SH-SY5Y (cell line): ENCODE data around the gene SETBP1.

Experiments
- GATA2 ChIP-seq: IDR thresholded peaks from 2 replicates; pipeline ENCODE4 v1.6.1; 2011; ENCODE audit warnings: mild to moderate bottlenecking, low read depth, low read length
- GATA3 ChIP-seq: IDR thresholded peaks from 2 replicates; pipeline ENCODE4 v1.6.1; 2011; ENCODE audit warnings: low read depth, mild to moderate bottlenecking, low read length, moderate library complexity

SETBP1 gene

DNA sequence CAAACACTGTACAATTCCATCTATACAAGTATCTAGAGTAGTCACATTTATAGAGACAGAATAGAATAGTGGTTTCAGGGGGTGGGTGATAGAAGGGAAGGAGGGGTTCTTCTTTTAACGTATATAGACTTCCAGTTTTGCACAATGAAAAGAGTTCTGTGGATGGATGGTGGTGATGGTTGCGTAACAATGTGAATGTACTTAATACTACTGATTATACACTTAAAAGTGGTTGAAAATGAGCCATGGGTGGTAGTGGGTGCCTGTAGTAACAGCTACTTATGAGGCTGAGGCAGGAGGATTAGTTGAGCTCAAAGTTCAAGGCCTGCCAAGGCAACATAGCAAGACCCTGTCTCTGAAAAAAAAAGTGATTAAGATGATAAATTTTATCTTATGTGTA is 85.8 kb downstream of the SETBP1 start:
- TF ChIP-seq GATA3 (no peak), GATA2 (no peak)

DNA sequence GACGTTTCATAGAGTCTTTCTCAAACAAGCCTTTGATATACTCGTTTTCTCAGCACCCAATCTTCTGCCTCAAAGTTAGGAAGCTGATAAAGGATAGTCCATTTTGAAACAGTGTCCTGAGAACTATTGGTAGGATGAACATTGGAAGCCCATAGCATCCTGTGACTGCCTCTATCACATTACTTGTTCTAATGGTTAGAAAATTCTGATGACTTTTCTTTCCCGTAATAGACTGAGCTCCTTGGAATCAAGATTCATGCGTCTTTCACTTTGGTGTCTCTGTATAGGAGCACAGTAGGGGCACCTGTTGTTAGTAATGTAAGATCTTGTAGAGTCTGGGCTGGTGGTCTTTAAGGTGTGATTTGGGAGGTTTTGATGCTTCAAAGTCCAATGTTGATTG is 87.1 kb downstream of the SETBP1 start:
- TF ChIP-seq GATA2 (no peak), GATA3 (no peak)

DNA sequence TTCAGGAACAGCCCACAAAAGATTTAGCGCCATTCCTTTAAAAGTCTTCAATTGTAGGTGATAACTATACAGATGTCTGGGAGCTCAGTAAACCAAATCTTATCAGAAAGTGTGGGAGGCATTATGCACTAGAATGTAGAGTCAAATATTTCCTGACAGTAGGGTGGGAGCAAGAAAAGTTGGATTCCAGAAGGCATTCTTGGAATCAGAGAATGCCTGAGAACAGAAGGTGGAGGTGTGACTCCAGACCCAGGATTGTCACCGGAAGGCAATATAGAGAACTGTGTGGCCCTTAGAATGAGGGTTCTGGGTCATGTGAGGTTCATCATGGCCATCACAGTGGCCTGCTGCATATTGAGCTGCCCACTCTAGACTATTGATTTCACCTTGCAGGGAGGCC is 90.0 kb downstream of the SETBP1 start:
- TF ChIP-seq GATA2 (no peak), GATA3 (no peak)

DNA sequence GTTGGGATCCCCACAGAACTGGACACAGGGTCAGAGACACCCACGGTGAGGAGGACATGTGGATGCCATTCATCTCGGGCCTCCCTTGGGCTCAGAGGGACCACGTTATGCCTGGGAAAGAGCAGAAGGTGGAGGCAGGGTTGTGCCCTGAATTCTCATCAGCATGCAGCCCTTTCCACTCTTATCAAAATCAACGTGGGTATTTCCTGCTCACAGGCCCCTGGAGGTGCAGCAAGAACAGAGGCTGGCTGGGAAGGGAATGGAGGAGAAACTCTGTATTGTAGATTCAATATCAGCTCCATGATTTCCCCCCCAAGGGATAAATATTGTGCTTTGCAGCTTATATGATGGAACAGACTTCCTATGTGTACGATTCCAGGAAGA is 90.9 kb downstream of the SETBP1 start:
- TF ChIP-seq GATA3 (no peak), GATA2 (no peak)

DNA sequence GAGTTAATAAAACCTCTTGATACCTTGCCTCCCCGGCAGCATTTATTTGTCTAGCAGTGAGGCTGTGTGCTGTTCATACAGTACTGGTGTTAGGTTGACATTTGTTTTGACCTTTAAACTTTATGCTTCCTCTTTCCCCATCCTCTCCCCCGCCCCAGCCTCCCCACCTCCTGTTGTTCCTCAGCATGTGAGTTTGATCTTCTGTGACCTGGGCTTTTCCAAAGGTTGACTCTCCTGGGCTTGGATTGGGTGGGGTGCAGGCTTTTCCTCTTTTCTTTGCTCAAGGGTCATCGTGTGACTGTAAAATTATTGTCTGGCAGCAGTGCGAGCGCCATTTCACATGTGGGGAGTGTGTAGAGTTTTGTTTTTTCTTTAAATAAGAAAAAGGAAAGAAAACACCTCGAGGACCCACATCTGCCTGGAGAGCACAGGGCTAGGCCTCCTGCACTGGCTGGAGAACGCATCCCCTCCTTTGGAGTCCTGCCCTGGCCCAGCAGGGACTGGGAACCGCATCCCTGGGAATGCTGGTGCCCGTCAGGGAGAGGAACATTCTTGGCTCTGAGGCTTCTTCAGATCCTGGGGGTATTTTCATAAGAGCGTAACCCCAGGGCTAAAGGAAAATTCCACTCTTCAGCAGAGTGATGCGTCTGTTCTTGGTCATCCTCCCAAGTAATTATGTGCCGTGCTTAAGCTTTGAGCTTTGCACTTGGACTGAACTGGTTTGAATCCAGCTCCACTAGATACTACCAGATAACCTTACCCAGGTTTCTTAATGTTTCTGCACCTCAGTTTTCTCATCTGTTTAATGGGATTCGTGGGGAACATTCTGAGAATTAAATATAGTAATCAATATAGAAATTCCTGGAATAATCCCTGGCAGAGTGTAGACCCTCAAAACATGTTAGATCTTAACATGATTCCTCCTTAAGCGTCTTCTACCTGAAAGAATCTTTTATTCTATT is 91.5 kb downstream of the SETBP1 start:
- TF ChIP-seq GATA3 (no peak), GATA2 (no peak)

DNA sequence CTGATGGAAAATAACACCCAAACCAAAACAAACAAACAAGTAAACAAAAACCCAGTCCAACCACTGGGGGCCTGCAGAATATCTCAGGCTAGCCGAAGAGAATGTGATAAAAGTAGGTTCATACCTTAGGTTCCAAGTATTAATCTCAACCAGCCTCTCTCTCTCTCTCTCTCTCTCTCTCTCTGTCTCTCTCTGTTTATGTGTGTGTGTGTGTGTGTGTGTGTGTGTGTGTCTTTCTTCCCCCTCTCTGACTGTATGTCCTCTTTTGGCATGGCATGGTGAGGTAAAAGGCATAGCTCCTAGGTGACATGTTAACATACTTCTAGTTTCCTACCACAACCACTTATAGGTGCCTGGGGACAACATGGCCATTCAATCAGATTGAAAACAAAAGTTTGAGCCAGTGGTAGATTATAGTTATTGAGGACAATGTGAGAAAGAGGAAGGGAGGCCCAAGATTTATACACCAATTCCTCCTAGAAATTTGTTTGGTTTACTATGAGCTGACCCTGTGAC is 93.0 kb downstream of the SETBP1 start:
- TF ChIP-seq GATA2 = no peak
- no peak for TF ChIP-seq GATA3

DNA sequence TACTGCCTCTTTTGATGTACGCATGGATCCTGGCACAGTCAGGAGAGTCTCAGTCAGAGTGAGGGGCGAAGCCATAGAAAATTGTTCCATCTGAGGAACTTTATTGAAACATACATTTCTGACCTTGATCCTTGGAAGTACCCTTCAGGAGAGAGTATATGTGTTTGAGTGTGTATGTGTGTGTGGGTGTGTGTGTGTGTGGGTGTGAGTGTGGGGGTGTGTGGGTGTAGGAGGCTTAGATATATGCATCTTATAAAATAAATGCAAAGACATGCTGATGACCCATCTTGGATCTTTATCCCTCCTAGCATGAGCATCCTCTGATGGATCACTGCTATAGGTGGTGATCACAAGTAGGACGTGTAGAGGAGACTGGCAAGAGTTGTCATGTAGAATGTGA is 93.5 kb downstream of the SETBP1 start:
- TF ChIP-seq GATA2 (no peak), GATA3 (no peak)

DNA sequence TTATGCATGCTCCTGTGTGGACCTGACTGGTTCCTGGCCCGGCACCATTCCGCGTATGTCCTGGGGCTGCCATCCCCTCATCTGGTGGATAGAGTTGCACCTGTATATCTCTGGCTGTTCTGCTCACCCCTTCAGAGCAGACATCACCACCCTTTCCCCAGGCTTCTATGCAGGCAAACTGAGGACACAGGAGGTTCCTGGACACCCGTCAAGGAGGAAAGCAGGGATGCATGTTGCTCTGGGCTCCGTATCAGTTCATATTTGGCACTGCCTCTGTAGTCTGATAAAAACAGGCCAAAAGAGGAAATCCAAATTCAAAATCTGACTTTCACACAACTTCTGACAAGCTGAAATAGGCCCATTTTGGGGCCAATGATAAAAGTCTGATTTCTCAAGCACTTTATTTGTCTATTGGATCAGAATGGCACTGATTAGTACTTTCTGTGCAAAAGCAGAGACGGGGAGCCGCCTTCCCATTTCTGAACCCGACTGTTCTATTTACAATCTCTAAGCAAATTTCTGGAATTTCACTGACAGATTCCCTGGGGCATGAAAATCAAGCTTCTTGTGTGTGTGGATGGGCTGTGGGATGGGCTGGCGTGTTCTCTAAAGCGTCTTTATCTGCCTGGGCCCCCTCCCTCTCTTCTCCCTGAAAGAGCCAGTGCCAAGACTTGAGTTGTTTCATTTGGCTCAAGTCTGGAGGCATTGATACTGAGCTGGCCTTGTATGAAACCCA is 96.9 kb downstream of the SETBP1 start:
- TF ChIP-seq GATA3 (no peak), GATA2 (no peak)

DNA sequence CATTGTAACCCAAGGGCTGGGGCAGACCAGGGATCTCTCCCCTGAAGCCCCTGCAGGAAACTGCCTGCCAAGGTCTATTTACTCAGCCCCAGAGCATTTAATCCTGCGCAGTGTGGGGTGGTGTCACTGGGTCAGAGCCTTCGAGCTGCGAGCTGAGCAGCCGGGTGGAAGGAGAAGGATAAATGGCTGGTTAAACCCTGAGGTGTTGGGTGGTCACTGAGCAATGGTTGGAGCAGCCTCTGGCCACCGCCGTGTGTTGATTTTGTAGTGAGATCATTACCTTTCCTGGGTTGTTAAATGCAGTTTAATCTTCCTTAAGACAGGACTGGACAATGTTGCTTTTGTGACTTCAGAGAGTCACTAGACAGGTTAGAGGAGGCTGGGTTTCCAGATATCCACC is 98.1 kb downstream of the SETBP1 start:
- TF ChIP-seq GATA3 (no peak), GATA2 (no peak)

DNA sequence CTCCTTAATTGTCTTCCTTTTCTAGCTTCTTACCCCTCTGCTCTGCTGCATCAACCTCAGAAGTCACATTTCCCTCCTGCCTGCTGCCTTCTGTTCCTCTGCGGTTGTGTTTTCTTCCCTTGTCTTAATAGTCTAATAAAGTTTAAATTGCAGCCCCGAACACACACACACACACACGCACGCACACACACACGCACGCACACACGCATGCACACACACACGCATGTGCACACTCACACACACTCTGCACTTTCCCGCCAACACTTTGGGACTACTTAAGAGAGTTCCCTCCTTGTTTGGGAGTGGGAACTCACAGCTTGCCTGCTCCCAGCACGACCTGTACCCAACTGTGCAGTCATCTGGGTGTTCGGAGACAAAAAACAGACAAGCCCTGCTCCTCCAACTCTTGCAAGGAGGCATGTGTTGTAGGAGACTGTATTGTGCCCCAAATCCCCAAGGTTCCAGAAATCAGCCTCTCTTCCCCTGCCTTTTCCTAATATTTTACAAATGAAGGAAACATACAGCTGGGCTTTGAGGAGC is 99.1 kb downstream of the SETBP1 start:
- TF ChIP-seq GATA3 (no peak), GATA2 (no peak)

DNA sequence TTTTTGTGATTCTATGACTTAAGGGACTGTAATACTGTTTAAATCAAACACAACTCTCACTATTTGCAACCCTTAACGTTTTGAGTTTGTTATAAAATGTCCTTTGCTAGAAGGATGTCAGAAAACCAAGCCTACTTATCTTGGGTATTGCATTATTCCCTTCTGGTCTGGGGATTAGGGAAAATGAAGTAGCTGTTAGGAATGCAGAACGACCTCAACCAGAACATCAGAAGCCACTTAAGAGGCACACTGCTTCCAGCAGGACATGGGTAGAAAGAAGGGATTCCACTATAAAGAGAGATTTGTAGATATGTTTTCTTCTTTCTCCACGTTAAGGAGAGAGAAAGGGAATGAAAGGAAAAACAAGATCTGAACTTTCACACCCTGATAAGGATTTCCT is 101.2 kb downstream of the SETBP1 start:
- TF ChIP-seq GATA2 = no peak
- TF ChIP-seq GATA3 = no peak

DNA sequence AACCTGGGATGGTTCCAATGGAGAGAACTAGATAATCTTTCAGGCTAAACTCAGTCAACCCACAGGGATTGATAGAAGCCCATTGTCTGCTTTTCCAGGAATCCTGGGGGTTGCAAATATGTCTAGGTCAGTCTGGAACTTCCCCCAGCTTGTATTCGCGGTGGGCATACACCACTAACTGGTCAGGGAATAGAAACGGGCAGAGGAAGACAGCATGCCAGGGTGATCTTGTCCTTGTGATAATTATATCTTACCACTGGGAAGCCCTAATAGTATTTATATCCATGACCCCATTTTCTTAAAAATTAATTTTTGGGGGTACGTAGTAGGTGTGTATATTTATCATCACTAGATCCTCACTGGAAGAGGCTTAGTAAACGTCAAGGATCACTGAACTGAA is 101.9 kb downstream of the SETBP1 start:
- TF ChIP-seq GATA2 = no peak
- TF ChIP-seq GATA3 = no peak

DNA sequence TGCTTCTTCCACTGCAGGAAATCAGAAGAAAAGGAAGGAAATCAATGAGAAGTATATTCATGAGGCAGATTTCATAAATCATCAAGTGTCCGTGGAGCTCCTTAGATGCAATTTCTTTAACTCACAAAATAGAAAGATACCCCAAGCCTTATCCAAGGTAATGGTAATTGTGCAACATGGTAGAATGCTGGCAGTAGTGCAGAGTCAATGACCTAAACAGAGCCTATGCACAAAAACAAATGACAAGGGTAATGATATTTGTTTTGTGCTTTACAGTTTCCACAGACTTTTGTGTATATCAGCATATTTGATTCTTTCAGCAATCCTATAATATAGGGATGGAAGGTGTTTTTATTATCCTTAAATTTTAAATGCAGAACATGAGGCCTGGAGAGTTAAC is 102.7 kb downstream of the SETBP1 start:
- TF ChIP-seq GATA3 = no peak
- no peak for TF ChIP-seq GATA2

DNA sequence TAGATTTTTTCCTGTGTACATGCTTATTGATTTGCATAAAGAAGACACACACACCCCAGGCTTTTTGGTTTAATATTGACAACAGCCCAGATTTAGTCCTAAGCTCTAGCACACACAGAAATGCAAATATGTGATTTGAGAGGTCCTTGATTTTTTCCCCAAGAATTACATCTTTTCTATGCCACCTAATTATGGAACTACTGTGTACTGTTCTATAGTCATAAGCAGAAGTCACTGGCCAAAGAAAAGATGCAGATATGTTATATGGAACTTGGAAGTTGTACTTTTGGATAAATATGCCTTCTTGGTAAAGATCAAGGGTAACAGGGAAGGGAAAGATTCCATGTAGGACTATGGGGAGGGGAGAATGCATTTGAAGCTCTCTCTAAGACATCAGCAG is 105.6 kb downstream of the SETBP1 start:
- TF ChIP-seq GATA3 (no peak), GATA2 (no peak)

DNA sequence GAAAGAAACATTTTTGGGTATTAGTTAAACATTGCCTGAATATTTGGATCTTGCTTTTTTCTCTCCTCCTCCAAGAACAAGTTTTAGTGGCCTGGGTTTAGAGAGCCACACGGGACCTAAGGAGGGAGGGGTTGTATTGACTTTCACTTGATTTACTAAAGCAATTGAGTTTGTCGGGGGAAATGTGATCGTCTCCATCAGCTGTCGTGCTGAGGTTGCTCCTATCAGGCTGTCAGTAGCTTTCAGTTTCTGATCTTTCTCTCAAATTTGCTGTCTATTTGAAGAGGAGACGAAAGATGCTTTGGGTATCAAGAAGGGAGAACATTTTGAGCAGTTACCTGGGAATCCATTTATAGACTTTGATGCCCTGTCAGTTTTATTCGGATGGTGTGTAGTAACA is 106.0 kb downstream of the SETBP1 start:
- TF ChIP-seq GATA2 = no peak
